IMR-90 (cell line): ENCODE data around the gene PITX1. TPM values are rescaled to one million over a fixed set of nuclear protein-coding genes. Genes with fewer than 3 reads are reported as not detected.

ENCODE experiments used
- ATAC-seq: fragments of 200-7000 bp; cut with Tn5 transposase; 2 replicates; pipeline ENCODE4 v1.9.1; 2020; ENCODE audit warnings: low read depth, mild to moderate bottlenecking, moderate library complexity
- BruUV-seq: library from RNA; stranded (reverse); fragments of 400-500 nt; replicated peaks from 2 replicates; lab custom pipeline; 2021; lab: Mats Ljungman, UMichigan
- CTCF ChIA-PET: fragments of 300-600 bp; formaldehyde crosslinking; extraction: SDS; loops from one replicate; lab custom pipeline; 2021; ENCODE audit warnings: antibody characterized with exemption; lab: Yijun Ruan, JAX
- POLR2A ChIA-PET: fragments of 300-600 bp; sonication (Branson Sonifier 250); formaldehyde crosslinking; loops from one replicate; lab custom pipeline; 2022; ENCODE audit warnings: antibody characterized with exemption; ENCODE audit not compliant: unreplicated experiment; lab: Charles Lee
- DNase-seq: peaks from one replicate; pipeline ENCODE4 v3.0.0; 2013
- H2AFZ ChIP-seq: replicated peaks from 2 replicates; pipeline ENCODE3; 2013; ENCODE audit warnings: low read length, mild to moderate bottlenecking; ENCODE audit not compliant: poor library complexity
- H2AK5ac ChIP-seq: 2 replicates; pipeline ENCODE4 v1.6.1; 2013; ENCODE audit warnings: low read depth, low read length, inconsistent platforms
- H2AK9ac ChIP-seq: replicated peaks from 2 replicates; pipeline ENCODE3; 2013; ENCODE audit warnings: mild to moderate bottlenecking, low read depth, low read length, moderate library complexity; ENCODE audit not compliant: poor library complexity
- H2BK120ac ChIP-seq: 2 replicates; pipeline ENCODE4 v1.6.1; 2013; ENCODE audit warnings: low read depth, low read length, inconsistent platforms
- H2BK15ac ChIP-seq: 3 replicates; pipeline ENCODE4 v1.6.1; 2013; ENCODE audit warnings: low read depth, low read length, inconsistent platforms
- H2BK20ac ChIP-seq: 2 replicates; pipeline ENCODE4 v1.6.1; 2013; ENCODE audit warnings: low read depth, mild to moderate bottlenecking, inconsistent platforms, low read length, moderate library complexity
- H2BK5ac ChIP-seq: 2 replicates; pipeline ENCODE4 v1.6.1; 2013; ENCODE audit warnings: mild to moderate bottlenecking, low read depth, low read length, inconsistent platforms; ENCODE audit not compliant: poor library complexity, severe bottlenecking
- H3K14ac ChIP-seq: replicated peaks from 2 replicates; pipeline ENCODE4 v1.6.1; 2013; ENCODE audit warnings: low read depth, low read length, inconsistent platforms
- H3K18ac ChIP-seq: 2 replicates; pipeline ENCODE4 v1.6.1; 2013; ENCODE audit warnings: low read depth, low read length, control low read depth
- H3K23ac ChIP-seq: 2 replicates; pipeline ENCODE4 v1.6.1; 2013; ENCODE audit warnings: low read depth, low read length, inconsistent platforms
- H3K27ac ChIP-seq: 2 replicates; pipeline ENCODE4 v1.5.1; 2013; ENCODE audit warnings: mild to moderate bottlenecking, control low read depth, low read length; ENCODE audit not compliant: insufficient read depth
- H3K27me3 ChIP-seq: 2 replicates; pipeline ENCODE4 v1.6.1; 2013; ENCODE audit warnings: low read length; ENCODE audit not compliant: control insufficient read depth, insufficient read depth
- H3K36me3 ChIP-seq: 2 replicates; pipeline ENCODE4 v1.6.1; 2013; ENCODE audit warnings: low read length, mixed read lengths; ENCODE audit not compliant: control insufficient read depth, insufficient read depth
- H3K4ac ChIP-seq: 2 replicates; pipeline ENCODE4 v1.6.1; 2013; ENCODE audit warnings: low read depth, low read length, inconsistent platforms
- H3K4me1 ChIP-seq: 2 replicates; pipeline ENCODE4 v1.6.1; 2013; ENCODE audit warnings: low read length, mixed read lengths; ENCODE audit not compliant: control insufficient read depth, insufficient read depth
- H3K4me2 ChIP-seq: 2 replicates; pipeline ENCODE4 v1.6.1; 2013; ENCODE audit warnings: low read depth, mild to moderate bottlenecking, control low read depth, low read length, moderate library complexity
- H3K4me3 ChIP-seq: 2 replicates; pipeline ENCODE4 v1.5.1; 2013; ENCODE audit warnings: low read depth, mild to moderate bottlenecking, control low read depth, low read length, moderate library complexity; ENCODE audit not compliant: insufficient read depth
- H3K56ac ChIP-seq: 2 replicates; pipeline ENCODE4 v1.6.1; 2013; ENCODE audit warnings: low read length, inconsistent platforms; ENCODE audit not compliant: insufficient read depth; ENCODE audit errors: extremely low read depth
- H3K79me1 ChIP-seq, 2 experiments: 2 replicates each; pipeline ENCODE4 v1.6.1; 2013; ENCODE audit warnings: low read length in 2 of 2, inconsistent platforms in 1 of 2, low read depth in 1 of 2
- H3K9ac ChIP-seq: 2 replicates; pipeline ENCODE4 v1.6.1; 2013; ENCODE audit warnings: low read depth, low read length, control low read depth
- H3K9me1 ChIP-seq: 2 replicates; pipeline ENCODE4 v1.6.1; 2013; ENCODE audit warnings: low read length, inconsistent platforms; ENCODE audit not compliant: insufficient read depth
- H3K9me3 ChIP-seq: 2 replicates; pipeline ENCODE4 v1.6.1; 2013; ENCODE audit warnings: low read length; ENCODE audit not compliant: control insufficient read depth, insufficient read depth
- H4K20me1 ChIP-seq: 2 replicates; pipeline ENCODE4 v1.6.1; 2013; ENCODE audit warnings: low read length, inconsistent platforms; ENCODE audit not compliant: insufficient read depth
- H4K5ac ChIP-seq: 2 replicates; pipeline ENCODE4 v1.6.1; 2013; ENCODE audit warnings: mild to moderate bottlenecking, low read depth, low read length, control low read depth
- H4K8ac ChIP-seq, 2 experiments: 2 replicates each; pipeline ENCODE4 v1.6.1; 2013; ENCODE audit warnings: low read depth in 2 of 2, low read length in 2 of 2, control low read depth in 1 of 2, inconsistent platforms in 1 of 2
- H4K91ac ChIP-seq: 2 replicates; pipeline ENCODE4 v1.6.1; 2013; ENCODE audit warnings: low read depth, low read length, inconsistent platforms; ENCODE audit not compliant: insufficient read depth
- BHLHE40 ChIP-seq: fragments of 150-350 bp; IDR thresholded peaks from 2 replicates; pipeline ENCODE4 v1.6.1; 2016; ENCODE audit warnings: mild to moderate bottlenecking, low read depth, low read length
- CHD1 ChIP-seq: IDR thresholded peaks from 2 replicates; pipeline ENCODE4 v1.6.1; 2012; ENCODE audit warnings: low read depth, low read length, improper control_type of control experiment
- CTCF ChIP-seq: conservative IDR thresholded peaks from 2 replicates; pipeline ENCODE4 v1.5.1; 2012; ENCODE audit warnings: mild to moderate bottlenecking, low read depth, low read length, improper control_type of control experiment
- MXI1 ChIP-seq: IDR thresholded peaks from 2 replicates; pipeline ENCODE4 v1.6.1; 2012; ENCODE audit warnings: low read depth, mild to moderate bottlenecking, low read length, moderate library complexity, borderline replicate concordance
- RCOR1 ChIP-seq: IDR thresholded peaks from 2 replicates; pipeline ENCODE4 v1.6.1; 2012; ENCODE audit warnings: mild to moderate bottlenecking, low read length, improper control_type of control experiment; ENCODE audit not compliant: insufficient replicate concordance
- RFX5 ChIP-seq: IDR thresholded peaks from 2 replicates; pipeline ENCODE4 v1.8.0; 2012; ENCODE audit warnings: low read depth, mild to moderate bottlenecking, low read length, moderate library complexity
- dilution Hi-C: fragments of 300-500 bp; cut with HindIII; formaldehyde crosslinking; loops from one replicate; pipeline ENCODE4 v1.14.3; 2018; ENCODE audit warnings: low sequenced_read_pairs; ENCODE audit not compliant: unreplicated experiment
- in situ Hi-C: fragments of 300-500 bp; cut with MboI; formaldehyde crosslinking; loops from 3 replicates; pipeline ENCODE4 v1.14.3; 2019; ENCODE audit warnings: low sequenced_read_pairs, inconsistent platforms, mixed read lengths
- intact Hi-C: fragments of 100-400 bp; cut with micrococcal nuclease; formaldehyde crosslinking; loops from 2 replicates; pipeline ENCODE4 v1.10.0; 2022
- polyA plus RNA-seq, 3 experiments: library from polyadenylated mRNA; depleted of rRNA; stranded (reverse); fragments of >200 nt; gene quantifications; 2 replicates each; pipeline ENCODE4 v1.2.3, GENCODE V29; 2012; ENCODE audit warnings: low replicate concordance in 1 of 3
- total RNA-seq: library from RNA; depleted of rRNA; stranded (reverse); fragments of >200 nt; gene quantifications from 2 replicates; pipeline ENCODE4 v1.2.3, GENCODE V29; 2012

The PITX1 gene
- total and polyA plus RNA-seq, 2 of the 4 experiments (the other 2 are of a cell fraction), result 10.4 to 29.8 TPM

- no TSS peak for BruUV-seq
- H2BK5ac ChIP-seq, result no peak overlapping the region
- TF ChIP-seq CTCF (no peak), MXI1 (no peak), BHLHE40 (no peak), RFX5 (no peak), RCOR1 (no peak), CHD1 (no peak)
- H3K4me3 ChIP-seq, result no peak overlapping the region
- no peak overlapping the region for H2BK15ac ChIP-seq
- no peak overlapping the region for H3K14ac ChIP-seq
- H4K5ac ChIP-seq, result no peak overlapping the region
- H2AK5ac ChIP-seq, result no peak overlapping the region
- no peak overlapping the region for H4K8ac ChIP-seq
- H3K9me3 ChIP-seq, result no peaks in the 10 kb centered on the region
- dilution Hi-C loops (no loop called here), intact Hi-C loops (no loop called here), in situ Hi-C loops (no loop called here)
- H3K36me3 ChIP-seq, result no peaks in the 10 kb centered on the region; the same call in 1 of the 2 replicates
- DNase-seq (no peak), ATAC-seq (no peak)
- no peaks in the 10 kb centered on the region; the same call in 1 of the 2 replicates for H4K20me1 ChIP-seq
- H3K56ac ChIP-seq, result no peak overlapping the region
- H2AK9ac ChIP-seq, result no peak overlapping the region
- H2BK20ac ChIP-seq, result no peak overlapping the region
- peaks cover 45% of the 10 kb centered on the region for H3K27me3 ChIP-seq
- no peak overlapping the region for H3K9ac ChIP-seq
- no peak overlapping the region for H3K27ac ChIP-seq
- H3K9me1 ChIP-seq, result peaks cover 3% of the 10 kb centered on the region; the same call in 1 of the 2 replicates
- H3K23ac ChIP-seq, result no peak overlapping the region
- ChIA-PET CTCF (no interaction called here), POLR2A (no interaction called here)
- H2AFZ ChIP-seq, result no peak overlapping the region
- no peak overlapping the region for H2BK120ac ChIP-seq
- H3K79me1 ChIP-seq, result no peaks in the 10 kb centered on the region
- H3K18ac ChIP-seq, result no peak overlapping the region
- H3K4me1 ChIP-seq, result peaks cover 4% of the 10 kb centered on the region; the same call in 1 of the 2 replicates
- H4K91ac ChIP-seq, result no peak overlapping the region
- H3K4me2 ChIP-seq, result no peak overlapping the region
- H3K4ac ChIP-seq, result no peak overlapping the region
Measured at GRCh38 chr5:135045488-135045887, 11.5 kb upstream of the PITX1 start.
